ENCODE data around the gene DMD. TPM values are rescaled to one million over a fixed set of nuclear protein-coding genes. Genes with fewer than 3 reads are reported as not detected.

The DMD gene
- total and polyA plus RNA-seq, 2 of the 8 experiments (the other 6 are each of a cell fraction or from before 2014, with no cell fraction given) = 4.8 to 7.4 TPM

GRCh38 chrX:31168551-31168950, 2042.8 kb downstream of the DMD start (continued):
- TF ChIP-seq KDM1A (IDR thresholded peaks at IDR 0.05; ENCODE audit: borderline replicate concordance, low read length) = no peak
- TF ChIP-seq SIN3A (conservative IDR thresholded peaks at IDR 0.05 in 1 of 2, IDR thresholded peaks at IDR 0.05 in 1 of 2; ENCODE audit: low read depth in 1 of 2, low read length in 2 of 2) = no peak
- TF ChIP-seq MAX (IDR thresholded peaks at IDR 0.05) = no peak
- TF ChIP-seq HDAC2 (IDR thresholded peaks at IDR 0.05; ENCODE audit: borderline replicate concordance in 1 of 2, low read depth in 2 of 2, low read length in 2 of 2) = no peak
- TF ChIP-seq SP1 (IDR thresholded peaks at IDR 0.05; ENCODE audit: low read depth, low read length) = no peak
- no peak for TF ChIP-seq BACH1 (IDR thresholded peaks at IDR 0.05; ENCODE audit: low read length)
- TF ChIP-seq HDAC6 (IDR thresholded peaks at IDR 0.05; ENCODE audit: low read depth, low read length) = no peak
- TF ChIP-seq RFX5 (IDR thresholded peaks at IDR 0.05; ENCODE audit: borderline replicate concordance, low read depth, low read length) = no peak

All from H1 (cell line).